Glomerular visceral epithelial cell (primary cell): Measurements from ENCODE around the gene ARMC8.
A peak's percentile ranks its signal among the peaks of the same experiment; 100 is the strongest.

Experiments used
- DNase-seq: peaks from one replicate; pipeline ENCODE4 v3.0.0-alpha.2; 2016; ENCODE audit errors: extremely low spot score

The ARMC8 gene

DNA sequence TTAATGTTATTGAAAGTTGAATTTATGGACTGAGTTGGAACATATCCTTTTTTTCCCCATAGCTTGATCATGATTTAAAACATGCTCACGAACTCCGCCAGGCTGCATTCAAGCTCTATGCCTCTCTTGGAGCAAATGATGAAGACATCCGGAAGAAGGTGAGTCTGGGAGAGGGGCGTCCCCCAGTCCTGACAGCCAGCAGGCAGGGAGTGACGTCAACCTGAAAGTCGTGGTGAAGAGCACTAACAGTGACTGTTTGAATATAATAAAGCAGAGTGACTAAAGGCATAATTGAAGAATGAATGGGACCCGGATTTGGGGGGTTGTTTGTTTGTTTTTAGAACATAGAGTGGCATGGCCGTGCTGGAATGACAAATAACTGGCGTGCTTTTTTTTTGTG, 57.9 kb downstream of the ARMC8 start:
- no peak for DNase-seq

DNA sequence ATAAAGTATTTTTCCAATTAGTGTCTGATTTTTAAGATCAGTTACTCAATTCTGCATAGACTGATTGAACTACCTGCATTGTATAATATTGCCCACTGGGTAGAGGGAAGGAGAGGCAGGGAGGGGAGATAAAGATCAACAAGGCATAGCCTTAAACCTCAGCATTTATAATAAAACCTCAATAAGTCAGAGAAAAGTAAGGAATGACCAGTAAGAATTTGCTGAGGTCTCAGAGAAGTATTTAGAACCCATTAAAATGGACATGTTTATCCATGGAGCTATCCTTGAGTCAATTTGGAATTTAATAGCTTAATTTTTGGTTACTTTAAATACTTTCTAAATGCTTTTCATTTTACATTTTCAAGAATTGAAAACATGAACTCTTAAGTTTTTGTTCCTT, 62.5 kb downstream of the ARMC8 start:
- no peak for DNase-seq

DNA sequence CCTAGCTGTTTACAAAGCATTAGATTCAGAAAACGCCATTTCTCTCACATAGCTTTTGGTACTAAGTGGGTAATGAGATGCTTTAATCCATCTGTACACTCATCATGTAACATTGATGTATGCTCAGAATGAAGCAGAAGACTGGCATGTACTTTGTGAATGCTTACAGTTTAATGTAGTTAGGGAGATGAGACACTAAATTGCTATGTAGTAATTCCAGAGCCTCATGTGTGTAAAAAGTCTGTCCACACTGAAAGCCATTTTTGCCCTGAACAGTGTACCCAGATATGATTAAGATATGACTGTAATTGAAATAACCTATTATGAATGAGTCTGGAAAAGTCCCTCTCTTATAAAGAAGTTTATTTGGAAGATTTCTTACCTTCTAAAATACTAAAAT, 66.5 kb downstream of the ARMC8 start:
- no peak for DNase-seq

DNA sequence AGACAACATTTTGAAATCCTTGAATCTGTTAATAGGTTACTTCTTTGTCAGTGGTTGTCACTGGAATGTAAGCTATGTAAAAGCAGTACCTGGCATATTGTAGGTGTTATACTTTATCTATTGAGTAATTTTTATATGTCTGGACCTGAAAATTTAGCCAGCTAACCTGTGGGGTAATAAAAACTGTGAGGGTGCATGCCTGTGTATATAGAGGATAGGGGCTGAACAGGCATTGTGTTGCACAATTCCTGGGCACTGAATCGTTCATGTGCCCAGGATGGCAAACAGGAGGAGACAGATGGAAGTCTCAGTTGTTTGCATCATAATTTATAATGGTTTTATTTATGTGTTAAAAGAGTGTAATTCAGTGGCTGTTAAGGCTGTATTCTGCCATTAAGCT, 67.1 kb downstream of the ARMC8 start:
- peak; percentile 17 for DNase-seq

DNA sequence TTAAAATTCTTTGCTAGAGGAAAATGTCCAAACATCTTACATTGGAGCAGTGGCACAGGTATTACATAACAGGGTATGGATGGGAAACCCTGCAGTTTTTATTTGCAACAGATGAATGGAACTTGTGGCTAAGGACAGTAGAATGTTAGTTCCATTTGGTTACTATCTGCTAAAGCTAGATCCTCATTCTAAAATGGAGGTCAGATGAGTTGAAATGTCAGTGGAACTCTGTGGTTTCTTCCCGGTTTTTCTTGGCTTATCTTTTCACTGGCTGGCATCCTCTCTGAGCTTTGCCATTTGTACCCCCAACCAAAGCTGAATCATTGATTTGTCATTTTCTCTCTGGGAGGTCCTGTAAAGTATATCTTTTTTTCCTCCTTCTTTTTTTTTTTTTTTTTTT, 68.9 kb downstream of the ARMC8 start:
- peak; percentile 47 for DNase-seq

DNA sequence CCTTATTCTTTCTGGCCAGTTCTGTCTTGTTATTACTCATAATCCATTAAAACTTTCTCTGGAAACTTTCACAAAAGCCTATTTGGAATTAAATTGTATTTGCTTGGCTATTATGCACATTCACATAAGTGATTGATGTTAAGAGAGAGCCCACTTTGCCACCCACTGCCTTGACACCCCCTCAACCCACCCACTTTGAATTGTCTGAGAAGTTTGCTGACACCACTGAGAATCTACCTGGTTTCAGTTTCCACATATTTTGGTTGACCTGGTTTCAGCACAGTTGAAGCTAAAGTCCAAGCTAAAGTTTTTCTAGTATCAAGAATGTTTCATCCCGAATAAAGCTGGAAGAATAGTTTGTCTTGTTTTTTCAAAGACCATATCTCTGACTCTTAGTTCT, 70.9 kb downstream of the ARMC8 start:
- DNase-seq = no peak

DNA sequence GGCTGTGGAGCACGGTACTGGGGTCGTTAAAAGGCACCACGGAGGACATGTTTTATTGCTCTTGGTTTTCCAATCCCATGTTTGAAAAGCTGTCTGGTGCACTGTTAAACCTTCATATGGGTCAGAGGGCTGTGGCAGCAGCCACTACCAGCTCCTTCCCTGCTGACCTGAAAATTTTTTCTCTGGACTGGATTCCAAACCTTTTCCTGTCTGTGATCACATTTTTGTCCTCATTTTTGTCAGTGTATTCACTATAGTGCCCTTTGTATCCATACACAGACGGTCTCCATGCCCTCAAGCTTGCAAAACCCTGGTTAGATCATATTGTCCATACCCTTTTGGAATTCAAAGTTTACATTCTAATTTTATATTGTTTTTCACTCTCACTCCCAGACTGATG, 72.0 kb downstream of the ARMC8 start:
- DNase-seq = no peak

DNA sequence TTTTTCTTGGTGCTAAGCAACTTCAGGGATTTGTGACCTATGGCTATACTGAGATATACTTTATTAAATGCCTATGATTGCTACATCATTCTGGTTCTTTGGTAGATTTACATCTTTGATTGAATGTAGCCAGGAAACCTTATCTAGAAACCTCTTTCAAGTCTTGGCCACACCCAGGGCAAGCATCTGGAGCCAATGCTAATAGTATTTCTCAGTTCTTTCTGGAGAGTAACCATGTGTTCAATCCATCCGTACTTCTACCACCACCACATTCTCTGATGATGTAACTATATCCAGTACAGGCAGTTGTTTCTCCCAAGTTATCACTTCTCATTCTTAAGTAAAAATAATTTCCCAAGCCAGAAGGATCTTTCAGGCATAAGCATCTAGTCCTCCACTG, 73.5 kb downstream of the ARMC8 start:
- no peak for DNase-seq

DNA sequence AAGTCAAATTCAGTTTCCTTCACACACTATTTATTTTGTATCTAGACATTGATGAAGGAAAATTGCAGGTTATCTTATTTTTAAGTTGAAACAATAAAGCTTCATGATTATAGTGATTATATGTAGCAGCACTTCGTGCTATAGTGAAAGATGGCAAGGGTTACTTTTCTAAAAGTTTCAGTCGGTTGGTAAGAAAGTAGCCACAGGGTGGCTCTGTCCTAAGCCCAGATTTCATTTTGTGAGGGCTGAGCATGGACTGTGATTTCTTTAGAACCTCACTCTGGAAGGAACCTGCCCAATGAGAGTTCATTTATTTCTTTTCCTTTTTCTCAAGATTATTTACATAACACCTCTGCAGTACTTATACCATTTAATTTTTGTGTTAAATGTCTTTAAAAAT, 76.0 kb downstream of the ARMC8 start:
- DNase-seq = no peak

DNA sequence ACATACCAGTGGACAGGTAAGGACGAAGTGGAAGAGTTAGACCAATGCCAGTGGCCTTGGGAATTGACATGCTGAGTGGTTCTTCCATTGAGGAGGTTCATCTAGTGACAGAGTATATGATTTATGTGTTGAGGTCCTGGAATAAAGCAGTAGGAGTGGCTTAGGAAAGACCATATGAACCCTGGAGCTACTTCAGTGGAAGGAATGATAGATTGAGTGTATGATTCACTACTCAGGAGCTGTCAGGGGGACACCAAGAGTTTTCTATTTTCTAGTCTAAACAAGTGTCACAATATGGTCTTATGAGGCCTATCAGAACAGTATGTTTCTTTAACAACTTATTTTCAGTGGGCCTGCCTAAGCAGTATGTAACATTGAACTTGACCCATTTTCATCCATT, 78.6 kb downstream of the ARMC8 start:
- no peak for DNase-seq

DNA sequence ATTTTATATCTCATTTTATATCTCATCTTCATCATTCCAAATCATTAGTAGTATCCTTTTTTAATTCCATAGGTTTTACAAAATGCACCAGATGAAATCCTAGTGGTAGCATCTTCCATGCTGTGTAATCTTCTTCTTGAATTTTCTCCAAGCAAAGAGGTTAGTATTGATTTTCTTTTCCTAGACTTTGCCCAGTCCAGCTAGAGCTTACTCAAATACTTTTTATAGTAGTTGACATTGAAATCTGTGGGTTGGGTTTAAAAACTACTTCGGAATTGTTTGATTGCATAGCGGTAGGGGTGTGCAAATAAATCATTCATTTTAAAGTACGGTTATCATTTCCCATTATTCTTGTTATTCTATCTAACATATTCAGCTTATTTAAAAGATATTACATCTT, 80.0 kb downstream of the ARMC8 start:
- DNase-seq = no peak

DNA sequence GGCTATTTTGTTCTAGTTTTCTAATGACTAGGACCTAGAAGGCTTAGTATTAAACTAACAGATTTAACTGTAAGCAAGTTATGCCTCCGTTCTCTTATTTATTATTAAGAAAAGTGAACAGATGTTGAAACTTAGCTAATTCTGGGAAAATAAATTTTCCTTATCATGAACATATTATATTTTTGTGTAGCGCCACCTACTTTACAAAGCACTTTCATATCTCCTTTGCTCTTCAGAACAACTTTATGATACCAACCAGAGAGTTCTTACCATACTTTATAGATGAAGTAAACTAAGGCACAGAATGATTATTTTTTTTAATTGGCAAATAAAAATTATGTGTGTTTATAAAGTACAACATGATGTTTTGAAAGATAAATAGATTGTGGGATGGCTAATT, 83.1 kb downstream of the ARMC8 start:
- no peak for DNase-seq

DNA sequence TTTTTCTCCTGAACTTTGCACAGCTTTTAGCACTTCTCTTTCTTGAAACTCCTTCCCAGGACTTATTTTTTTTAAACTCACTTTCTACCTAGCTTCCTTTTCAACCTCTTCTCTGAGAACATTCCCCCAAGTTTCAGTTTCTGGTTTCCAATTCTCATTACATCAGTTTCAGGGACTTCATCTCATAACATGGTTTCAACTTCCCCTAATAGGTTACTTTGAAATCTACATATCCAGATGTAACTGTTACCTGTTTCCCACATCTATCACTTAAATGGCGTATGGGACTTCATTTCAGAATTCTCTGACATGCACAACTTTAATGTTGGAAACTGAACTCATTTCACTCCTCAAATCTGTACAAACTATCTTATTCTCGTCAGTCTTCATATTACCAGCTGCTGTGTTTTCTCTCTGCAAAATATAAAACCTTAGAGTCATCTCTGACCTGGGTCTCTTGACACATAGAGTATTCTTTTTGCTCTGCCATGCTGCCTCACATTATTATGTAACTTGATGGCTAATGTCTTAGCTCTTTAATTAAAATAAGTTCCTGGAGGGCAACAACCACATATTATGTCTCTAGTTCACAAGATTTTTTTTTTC, 84.2 kb downstream of the ARMC8 start:
- no peak for DNase-seq

DNA sequence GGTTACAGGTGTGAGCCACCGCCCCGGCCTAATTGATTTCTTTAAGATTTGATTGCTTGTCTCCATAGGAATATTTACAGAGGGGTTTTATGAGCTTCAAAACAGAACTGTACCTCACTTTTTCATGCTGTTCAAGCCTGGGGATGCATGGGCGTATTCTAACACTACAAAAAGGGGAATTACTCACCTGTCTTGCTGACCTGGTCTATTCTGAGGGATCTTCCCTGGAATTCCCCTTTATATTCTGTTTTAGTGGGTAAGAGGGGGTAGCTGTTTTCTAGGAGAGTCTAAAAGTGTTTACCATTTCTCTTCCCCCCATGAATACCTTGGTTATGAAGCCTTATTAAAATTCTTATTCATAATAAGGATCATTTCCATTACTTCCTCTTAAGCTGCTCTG, 94.5 kb downstream of the ARMC8 start:
- no peak for DNase-seq

DNA sequence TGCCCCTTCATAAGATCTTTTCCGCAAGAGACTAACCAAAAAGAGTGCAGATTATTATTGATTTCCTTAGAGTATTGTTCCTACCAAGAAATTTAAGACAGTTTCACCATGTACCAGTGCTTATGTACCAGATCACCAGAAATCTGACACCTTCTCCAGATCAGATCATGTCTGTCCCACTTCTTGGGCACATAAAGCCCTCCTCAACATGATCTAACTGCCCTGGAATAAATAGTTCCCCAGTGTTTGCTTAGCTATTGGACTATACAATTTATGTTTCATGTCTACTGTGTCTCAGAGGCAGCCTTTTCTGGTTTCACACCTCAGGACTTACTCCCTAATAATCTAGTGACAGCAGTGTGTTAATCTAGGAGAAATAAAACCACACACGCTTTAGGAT, 95.7 kb downstream of the ARMC8 start:
- no peak for DNase-seq

DNA sequence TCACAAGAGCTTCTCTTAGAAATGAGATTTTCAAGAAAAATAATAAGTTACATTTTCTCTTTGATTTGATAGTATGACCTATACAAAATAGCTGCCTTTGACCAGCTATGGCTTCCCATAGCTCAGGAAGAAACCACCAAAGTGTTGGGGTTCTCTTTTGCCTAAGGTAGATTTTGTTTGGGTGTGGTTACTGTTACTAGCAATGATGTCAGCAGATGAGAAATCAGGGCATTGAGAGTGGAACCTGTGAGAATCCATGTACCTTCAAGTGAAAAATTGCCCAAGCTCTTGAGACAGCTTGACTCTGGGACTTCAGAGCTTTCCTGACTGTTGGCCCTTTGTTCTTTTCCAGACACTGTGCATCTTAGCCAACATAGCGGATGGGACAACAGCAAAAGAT, 97.0 kb downstream of the ARMC8 start:
- DNase-seq = no peak

DNA sequence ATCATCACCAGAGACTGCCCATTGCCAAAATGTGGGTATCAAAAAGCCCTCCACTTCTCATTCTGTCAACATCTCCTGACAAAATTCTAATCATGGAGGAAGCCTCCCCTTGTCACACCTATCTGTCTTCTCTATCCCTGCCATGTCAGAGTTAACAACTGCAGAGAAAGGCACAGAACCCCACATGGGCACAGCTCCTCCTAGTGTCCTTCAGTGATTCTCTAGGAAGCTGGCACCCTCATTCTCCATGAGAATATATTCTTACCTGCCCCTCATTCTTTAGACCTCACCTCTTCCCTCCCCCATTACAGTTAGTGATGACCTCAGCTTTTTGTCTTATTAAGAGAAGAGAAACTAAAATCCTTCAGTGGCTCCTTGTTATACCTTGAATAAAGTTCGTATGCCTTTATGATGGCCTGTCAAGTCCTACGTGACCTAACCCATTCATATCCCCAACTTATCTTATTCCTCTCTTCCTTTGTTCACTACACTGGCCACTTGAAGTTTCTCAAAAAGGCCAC, 97.9 kb downstream of the ARMC8 start:
- DNase-seq = no peak

DNA sequence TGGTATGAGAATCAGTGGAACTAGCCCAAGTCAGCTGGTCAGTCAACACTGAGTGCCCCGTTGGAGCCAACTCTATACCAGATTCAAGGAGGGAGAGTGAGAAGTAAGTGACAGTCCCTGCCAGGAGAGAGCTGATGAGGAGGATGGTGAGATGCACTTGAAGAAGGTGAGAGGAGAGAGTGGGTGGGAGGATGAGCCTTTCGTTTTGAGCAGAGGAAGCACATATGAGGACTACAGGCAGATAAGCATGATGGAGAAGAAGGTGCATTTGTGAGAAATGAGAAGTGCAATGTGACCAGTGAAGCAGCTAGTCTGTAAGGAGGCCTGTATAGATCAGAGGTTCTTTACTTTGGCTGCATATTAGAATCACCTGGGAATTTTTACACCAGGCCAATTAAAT, 102.2 kb downstream of the ARMC8 start:
- no peak for DNase-seq

DNA sequence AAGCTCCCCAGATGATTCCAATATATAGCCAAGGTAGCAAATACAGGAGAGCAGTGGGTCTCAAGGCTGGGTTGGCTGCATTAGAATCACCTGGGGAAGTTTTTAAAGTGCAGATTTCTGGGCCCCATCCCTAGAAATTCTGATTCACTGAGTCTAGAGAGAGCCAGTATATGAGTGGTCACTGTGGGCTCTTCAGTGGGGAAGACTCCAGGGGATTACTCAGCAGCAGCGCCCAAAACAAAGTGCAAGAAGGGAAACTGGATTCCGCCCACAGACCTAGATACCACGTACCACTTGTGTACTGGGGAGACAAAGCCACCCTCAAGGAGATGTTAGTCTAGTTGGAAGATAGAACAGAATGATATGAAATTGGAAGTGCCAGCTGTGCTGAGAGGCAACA, 102.6 kb downstream of the ARMC8 start:
- no peak for DNase-seq

DNA sequence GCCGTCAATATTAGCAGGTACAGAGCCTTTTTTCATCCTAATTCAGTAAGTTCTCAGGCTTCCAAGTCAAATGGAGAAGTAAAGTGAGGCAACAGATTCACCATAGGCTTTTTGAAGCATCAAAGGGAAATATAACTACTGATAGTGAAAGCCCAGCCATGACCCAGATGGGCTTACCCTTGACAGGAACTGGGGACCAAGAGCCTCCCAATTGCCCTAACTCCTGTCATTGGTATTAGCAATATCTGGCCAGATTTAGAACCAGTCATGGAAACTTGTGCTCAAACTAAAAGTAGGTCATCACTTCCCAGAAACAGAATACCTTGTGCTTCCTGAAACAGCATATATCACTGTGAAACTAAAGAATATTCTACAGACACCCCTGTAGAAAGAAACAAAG, 109.5 kb downstream of the ARMC8 start:
- DNase-seq = no peak

DNA sequence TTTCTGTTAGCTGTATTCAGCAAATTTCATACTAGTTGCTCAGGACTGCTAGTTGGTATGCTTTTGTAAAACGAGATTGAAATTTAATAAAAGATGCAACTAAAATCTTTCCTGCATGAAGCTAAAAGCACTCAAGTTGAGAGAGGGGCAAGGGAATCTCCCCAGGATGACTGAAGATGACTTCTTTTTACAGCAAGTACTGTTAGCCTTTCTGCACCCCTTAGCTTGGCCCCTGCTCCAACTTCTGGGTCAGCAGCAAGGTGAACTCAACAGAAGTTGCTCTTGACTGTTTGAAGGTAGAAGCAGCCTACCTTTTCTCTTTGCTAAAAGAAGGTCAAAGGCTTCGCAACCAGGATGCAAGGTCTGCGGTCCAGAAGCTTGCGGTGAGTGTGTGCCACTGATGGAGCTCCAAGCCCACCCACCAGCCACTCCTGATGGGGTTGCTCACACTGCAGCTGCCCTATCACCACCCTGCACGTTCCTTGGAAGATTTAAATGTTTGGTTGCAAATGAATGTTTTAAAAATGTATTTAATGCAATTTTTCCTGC, 110.0 kb downstream of the ARMC8 start:
- no peak for DNase-seq

DNA sequence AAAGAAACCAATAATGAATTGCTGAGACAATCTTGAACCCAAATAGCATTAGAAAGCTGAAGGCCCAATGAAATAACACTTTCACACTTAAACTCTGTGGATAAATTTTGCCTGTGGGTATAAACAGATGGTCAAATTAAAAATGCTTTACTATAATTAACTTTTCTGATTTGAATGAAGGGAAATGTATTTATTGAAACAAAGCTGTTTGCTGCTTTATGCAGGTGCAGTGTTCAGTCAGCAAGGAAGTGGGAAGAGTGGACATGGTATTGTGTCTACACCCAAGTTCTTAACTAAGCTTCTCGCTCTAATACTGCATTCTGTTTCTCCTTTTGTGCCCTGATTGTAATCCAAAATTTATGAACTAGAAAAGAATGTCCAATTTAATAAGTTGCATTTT, 110.8 kb downstream of the ARMC8 start:
- DNase-seq = no peak

DNA sequence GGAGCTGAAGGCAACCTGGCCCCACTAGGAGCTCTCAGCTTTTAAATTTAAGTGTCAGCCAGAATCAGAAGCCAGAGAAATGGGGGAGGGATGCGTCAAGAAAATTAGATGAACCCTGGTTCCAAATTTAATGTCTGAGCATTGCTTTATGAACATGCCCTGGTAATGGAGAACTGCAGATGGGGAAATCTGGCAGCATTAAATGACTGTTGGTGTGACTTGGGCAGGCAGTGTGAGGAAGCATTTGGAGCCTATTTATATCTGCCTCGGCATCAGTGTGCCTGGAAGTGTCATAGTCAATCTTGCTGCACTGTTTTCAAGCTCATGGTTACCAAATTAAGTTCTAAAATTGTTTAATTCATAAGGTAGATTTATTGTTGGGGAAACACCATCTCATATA, 113.5 kb downstream of the ARMC8 start:
- no peak for DNase-seq

DNA sequence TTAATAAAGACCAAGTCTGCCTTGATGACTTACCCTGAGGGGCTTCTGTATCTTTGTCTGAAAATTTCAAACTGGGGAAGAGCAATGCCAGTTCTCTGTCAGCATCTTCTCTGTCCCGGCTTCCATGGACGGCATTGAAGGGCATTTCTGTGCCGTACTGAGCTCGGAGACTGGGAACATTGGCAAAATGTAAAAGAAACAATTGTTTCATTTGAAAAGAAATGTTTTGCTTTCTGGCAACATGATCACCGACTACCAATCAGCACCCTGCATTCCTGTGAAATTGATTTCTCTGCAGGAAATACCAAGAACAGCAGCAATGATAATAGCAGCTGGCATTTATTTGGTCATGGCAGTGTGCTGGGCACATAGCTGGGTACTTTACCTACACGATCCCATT, 116.4 kb downstream of the ARMC8 start:
- no peak for DNase-seq
